HG02610 (cell line): ENCODE measurements around the gene SFI1.
A peak's percentile ranks its signal among the peaks of the same experiment; 100 is the strongest.
"Not testable (repeated sequence)": the region's sequence is repeated elsewhere in the genome, so short reads cannot be mapped to it uniquely, and the experiment has no call there.

Experiments
- ATAC-seq: cut with Tn5 transposase; IDR thresholded peaks from one replicate; pipeline ENCODE4 v1.9.1; 2021; ENCODE audit warnings: mild to moderate bottlenecking, moderate library complexity; ENCODE audit not compliant: unreplicated experiment

Gene SFI1, protein sequence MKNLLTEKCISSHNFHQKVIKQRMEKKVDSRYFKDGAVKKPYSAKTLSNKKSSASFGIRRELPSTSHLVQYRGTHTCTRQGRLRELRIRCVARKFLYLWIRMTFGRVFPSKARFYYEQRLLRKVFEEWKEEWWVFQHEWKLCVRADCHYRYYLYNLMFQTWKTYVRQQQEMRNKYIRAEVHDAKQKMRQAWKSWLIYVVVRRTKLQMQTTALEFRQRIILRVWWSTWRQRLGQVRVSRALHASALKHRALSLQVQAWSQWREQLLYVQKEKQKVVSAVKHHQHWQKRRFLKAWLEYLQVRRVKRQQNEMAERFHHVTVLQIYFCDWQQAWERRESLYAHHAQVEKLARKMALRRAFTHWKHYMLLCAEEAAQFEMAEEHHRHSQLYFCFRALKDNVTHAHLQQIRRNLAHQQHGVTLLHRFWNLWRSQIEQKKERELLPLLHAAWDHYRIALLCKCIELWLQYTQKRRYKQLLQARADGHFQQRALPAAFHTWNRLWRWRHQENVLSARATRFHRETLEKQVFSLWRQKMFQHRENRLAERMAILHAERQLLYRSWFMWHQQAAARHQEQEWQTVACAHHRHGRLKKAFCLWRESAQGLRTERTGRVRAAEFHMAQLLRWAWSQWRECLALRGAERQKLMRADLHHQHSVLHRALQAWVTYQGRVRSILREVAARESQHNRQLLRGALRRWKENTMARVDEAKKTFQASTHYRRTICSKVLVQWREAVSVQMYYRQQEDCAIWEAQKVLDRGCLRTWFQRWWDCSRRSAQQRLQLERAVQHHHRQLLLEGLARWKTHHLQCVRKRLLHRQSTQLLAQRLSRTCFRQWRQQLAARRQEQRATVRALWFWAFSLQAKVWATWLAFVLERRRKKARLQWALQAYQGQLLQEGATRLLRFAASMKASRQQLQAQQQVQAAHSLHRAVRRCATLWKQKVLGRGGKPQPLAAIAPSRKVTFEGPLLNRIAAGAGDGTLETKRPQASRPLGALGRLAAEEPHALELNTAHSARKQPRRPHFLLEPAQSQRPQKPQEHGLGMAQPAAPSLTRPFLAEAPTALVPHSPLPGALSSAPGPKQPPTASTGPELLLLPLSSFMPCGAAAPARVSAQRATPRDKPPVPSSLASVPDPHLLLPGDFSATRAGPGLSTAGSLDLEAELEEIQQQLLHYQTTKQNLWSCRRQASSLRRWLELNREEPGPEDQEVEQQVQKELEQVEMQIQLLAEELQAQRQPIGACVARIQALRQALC

DNA sequence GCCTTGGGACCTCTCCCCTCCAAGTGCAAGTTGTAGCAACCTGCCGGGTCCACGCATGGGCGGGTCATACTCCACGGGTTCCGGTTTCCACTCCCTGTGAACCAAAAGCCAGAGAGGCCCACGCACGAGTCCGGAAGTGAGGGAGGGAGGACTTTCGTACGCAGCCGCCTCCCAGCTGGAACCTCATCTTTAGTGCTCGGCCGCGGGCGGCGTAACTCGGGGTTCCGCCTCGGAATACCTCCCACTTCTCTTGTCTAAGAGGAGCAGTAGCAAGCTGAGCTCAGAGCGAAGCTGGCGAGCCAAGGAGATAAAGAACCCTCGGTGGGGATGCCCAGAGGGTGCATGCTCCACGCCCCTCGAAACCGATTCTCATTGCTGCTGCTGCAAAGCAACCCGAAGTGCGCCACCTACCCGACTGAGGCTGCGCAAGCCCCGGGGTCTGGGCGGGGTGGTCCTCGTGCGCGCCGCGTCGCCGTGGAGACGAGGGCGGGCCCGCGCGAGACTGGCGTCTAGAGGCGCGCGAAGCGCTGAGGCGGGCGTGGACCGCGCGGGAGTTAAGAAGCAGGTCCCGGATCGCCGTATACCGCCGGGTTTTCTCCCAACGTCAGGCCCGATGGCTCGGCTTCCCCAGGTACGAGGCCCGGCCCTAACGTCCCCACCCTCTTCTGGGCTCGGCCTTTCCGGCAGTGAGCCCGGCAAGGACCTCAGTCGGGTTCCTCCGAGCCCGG lies at the start of gene SFI1:
TSS of gene SFI1 (plus strand) at position 530 of the 728 bp plus-strand sequence. CDS start 11,749 bp downstream, outside the sequence.
- peak; percentile 79 for ATAC-seq

DNA sequence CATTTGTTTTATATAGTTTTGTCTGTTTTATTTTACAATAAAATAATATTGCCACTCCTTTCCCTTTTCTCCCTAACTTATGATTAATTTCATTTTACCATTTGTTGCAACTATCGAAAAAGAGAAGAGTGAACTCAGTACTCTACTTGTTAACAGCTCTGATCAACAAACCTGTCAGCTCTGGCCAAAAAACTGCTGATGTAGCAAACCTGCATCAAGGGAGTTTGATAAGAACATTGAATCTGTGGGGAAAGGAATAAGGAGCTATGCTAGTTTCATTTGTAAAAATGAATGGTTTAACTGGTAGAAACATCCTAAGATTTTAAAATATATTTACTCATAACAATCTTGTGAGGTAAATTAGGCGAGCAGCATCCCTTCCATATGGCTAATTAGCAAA lies 49.6 kb upstream of the SFI1 start:
- ATAC-seq: no peak

GRCh38 chr22:31447337-31447736 lies 49.0 kb upstream of the SFI1 start:
- ATAC-seq: no peak

GRCh38 chr22:31448382-31448781 lies 48.0 kb upstream of the SFI1 start:
- ATAC-seq: no peak

DNA sequence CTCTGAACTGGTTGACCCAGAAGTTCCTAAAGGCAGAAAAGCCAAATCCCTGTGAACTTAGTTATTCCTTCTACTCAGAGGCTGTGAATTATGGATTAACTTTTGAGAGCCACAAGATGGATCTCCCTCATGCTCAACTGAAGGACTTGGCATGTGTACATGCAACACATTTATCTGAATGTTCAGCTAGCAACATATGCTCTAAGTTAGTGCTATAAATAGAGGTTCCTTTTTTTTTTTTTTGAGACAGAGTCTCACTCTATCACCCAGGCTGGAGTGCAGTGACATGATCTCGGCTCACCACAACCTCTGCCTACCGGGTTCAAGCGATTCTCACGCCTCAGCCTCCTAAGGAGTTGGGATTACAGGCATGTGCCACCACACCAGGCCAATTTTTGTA lies 46.8 kb upstream of the SFI1 start:
- ATAC-seq: no peak

DNA sequence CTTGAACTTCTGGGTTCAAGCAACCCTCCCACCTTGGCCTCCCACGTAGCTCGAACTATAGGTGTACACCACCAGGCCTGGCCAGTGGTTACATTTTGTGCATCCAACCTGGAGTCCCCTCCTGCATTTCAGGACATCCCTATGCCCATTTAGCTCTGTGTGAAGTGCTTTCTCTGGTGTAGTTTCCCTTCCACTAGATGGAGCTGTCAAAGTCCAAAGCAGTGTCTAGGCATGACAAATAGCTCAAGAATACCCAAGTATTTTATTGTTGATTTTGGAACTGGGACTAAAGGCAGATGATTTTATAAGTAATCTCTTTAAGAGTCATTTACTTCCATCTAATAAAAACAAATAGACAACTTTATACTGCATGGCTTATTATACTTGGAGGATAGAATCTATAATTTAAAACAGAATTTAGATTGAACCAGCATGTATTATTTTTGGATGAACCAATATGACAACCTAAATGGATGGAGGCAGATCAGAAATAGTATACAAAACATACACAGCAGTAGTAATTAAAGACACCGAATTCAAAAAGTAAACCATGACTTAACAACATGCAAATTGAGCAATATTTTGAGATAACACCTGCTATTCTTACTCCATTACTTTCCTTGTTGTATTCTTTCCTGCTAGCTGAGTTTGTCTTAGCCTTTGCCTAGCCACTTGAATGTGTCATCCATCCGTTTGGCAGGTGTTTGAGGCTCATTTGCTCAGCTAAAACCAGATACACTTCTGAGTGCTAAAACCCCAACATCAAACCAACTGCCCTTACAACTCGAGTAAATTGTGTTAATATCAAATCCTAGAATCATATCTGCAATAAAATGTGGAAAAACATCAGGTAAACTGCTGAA lies 44.4 kb upstream of the SFI1 start:
- ATAC-seq: no peak

- no peak for ATAC-seq
Observed at GRCh38 chr22:31461699-31462098, 34.6 kb upstream of the SFI1 start.

DNA sequence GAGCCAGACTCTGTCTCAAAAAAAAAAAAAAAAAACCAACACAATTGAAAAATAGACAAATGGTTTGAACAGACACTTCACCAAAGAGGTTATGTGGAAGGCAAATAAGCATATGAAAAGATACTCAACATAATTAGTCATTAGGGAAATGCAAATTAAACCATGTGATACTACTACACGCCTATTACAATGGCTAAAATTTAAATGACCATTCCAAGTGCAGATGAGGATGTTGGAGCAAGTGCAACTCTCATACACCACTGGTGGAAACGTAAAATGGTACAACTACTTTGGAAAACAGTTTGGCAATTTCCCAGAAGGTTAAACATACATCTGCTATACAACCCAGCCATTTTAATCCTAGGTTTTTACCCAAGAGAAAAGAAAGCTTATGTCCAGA lies 31.0 kb upstream of the SFI1 start:
- no peak for ATAC-seq

DNA sequence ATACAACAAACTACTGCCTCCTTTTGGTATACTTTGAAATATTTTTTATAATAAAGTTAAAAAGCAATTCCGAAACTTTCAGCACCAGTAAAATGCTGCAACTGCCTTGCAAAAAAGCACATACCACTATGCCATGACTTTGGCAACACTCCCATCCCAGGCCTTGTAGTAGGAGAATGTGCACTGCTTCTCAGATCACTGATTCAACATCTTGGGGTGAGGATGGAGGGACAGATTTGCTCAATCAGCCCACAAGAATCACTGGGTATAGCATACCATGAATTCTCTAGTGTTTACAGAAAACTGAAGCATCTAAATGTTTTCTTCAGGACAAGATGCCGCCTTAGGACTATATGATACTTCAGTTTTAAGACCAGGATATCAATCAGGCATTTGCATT lies 21.6 kb upstream of the SFI1 start:
- no peak for ATAC-seq

GRCh38 chr22:31475800-31476199 lies 20.5 kb upstream of the SFI1 start:
- no peak for ATAC-seq

- ATAC-seq: no peak
Observed at GRCh38 chr22:31477329-31477728, 19.0 kb upstream of the SFI1 start.

GRCh38 chr22:31481129-31481528 lies 15.2 kb upstream of the SFI1 start:
- ATAC-seq: no peak

GRCh38 chr22:31482470-31482869 lies 13.9 kb upstream of the SFI1 start:
- ATAC-seq: not testable (repeated sequence)

DNA sequence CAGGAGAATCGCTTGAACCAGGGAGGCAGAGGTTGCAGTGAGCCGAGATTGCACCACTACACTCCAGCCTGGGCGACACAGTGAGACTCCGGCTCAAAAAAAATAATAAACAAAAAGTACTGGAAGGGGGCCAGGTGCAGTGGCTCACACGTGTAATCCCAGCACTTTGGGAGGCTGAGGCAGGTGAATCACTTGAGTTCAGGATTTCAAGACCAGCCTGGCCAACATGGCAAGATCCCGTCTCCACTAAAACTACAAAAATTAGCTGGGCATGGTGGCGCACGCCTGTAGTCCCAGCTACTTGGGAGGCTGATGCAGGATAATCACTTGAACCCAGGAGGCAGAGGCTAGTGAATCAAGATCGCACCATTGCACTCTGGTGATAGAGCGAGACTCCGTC lies 10.0 kb upstream of the SFI1 start:
- not testable (repeated sequence) for ATAC-seq

GRCh38 chr22:31486951-31487350 lies 9.4 kb upstream of the SFI1 start:
- no peak for ATAC-seq

GRCh38 chr22:31488346-31488883 lies 7.9 kb upstream of the SFI1 start:
- ATAC-seq: no peak

GRCh38 chr22:31488988-31489617 lies 7.2 kb upstream of the SFI1 start:
- ATAC-seq: no peak

- ATAC-seq: peak; percentile 29
Observed at GRCh38 chr22:31489632-31490495, 6.5 kb upstream of the SFI1 start, which contains the start of gene EIF4ENIF1. Gene EIF4ENIF1 (minus strand): TSS chr22:31489842. CDS start chr22:31488718, 1,124 bp downstream.
